ENCODE data around the gene SELENOP. TPM values are rescaled to one million over a fixed set of nuclear protein-coding genes. Genes with fewer than 3 reads are reported as not detected.

Gene SELENOP
- polyA plus RNA-seq, 1 donor from 2014 or later, result 5.0 TPM

DNA sequence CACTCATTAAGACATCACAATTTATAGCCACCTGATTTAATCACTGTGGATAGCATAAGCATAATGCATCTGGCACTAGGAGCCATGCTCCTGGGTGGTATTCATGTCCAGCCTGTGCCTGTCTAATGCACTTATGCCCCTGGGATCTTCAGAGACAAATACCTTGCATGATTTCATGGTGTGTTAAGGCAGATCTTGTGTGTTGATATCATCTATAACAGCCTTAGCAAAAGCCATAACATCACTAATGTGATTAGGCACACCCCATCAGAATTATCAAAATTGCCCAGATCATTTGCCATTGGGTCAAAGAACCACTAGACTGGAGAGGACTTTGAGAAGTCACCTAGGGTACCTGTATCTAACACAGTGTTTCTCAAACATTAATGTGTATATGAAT, 43.7 kb upstream of the SELENOP start:
- no peak for TF ChIP-seq SMC3 (conservative IDR thresholded peaks at IDR 0.05; ENCODE audit: poor library complexity)
- TF ChIP-seq, protein P1, sequence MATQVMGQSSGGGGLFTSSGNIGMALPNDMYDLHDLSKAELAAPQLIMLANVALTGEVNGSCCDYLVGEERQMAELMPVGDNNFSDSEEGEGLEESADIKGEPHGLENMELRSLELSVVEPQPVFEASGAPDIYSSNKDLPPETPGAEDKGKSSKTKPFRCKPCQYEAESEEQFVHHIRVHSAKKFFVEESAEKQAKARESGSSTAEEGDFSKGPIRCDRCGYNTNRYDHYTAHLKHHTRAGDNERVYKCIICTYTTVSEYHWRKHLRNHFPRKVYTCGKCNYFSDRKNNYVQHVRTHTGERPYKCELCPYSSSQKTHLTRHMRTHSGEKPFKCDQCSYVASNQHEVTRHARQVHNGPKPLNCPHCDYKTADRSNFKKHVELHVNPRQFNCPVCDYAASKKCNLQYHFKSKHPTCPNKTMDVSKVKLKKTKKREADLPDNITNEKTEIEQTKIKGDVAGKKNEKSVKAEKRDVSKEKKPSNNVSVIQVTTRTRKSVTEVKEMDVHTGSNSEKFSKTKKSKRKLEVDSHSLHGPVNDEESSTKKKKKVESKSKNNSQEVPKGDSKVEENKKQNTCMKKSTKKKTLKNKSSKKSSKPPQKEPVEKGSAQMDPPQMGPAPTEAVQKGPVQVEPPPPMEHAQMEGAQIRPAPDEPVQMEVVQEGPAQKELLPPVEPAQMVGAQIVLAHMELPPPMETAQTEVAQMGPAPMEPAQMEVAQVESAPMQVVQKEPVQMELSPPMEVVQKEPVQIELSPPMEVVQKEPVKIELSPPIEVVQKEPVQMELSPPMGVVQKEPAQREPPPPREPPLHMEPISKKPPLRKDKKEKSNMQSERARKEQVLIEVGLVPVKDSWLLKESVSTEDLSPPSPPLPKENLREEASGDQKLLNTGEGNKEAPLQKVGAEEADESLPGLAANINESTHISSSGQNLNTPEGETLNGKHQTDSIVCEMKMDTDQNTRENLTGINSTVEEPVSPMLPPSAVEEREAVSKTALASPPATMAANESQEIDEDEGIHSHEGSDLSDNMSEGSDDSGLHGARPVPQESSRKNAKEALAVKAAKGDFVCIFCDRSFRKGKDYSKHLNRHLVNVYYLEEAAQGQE (IDR thresholded peaks at IDR 0.05; ENCODE audit: borderline replicate concordance), result no peak

GRCh38 chr5:42854795-42855194, 43.1 kb upstream of the SELENOP start:
- Histone ChIP-seq H3K4me2 (ENCODE audit: low read length) (no peak overlapping the region), H3K9ac (ENCODE audit: low read length) (no peak overlapping the region), H3K79me2 (replicated peaks; ENCODE audit: insufficient read depth, low read length) (no peaks in the 10 kb centered on the region), H3F3A (ENCODE audit: insufficient read depth, low read length, poor library complexity, severe bottlenecking) (no peaks in the 10 kb centered on the region), H3K9me2 (ENCODE audit: insufficient read depth, low read length) (no peaks in the 10 kb centered on the region), H3K27me3 (ENCODE audit: insufficient read depth, low read depth, low read length) (no peaks in the 10 kb centered on the region), H4K20me1 (ENCODE audit: insufficient read depth) (no peaks in the 10 kb centered on the region), H3K4me3 (ENCODE audit: low read length) (no peak overlapping the region), H3K9me3 (ENCODE audit: low read length) (no peaks in the 10 kb centered on the region), H2AFZ (ENCODE audit: low read depth, low read length) (no peak overlapping the region), H3K36me3 (ENCODE audit: insufficient read depth, low read length) (no peaks in the 10 kb centered on the region), H3K27ac (ENCODE audit: low read length) (no peak overlapping the region)
- TF ChIP-seq SMC3 (conservative IDR thresholded peaks at IDR 0.05; ENCODE audit: poor library complexity) (no peak), TAF1 (IDR thresholded peaks at IDR 0.05; ENCODE audit: low read depth) (no peak), MXI1 (conservative IDR thresholded peaks at IDR 0.05; ENCODE audit: poor library complexity, severe bottlenecking) (no peak), EZH2 (IDR thresholded peaks at IDR 0.05; ENCODE audit: borderline replicate concordance, insufficient read depth, low read length, poor library complexity, severe bottlenecking) (no peak), RAD21 (conservative IDR thresholded peaks at IDR 0.05) (no peak), EP300 (conservative IDR thresholded peaks at IDR 0.05; ENCODE audit: poor library complexity, severe bottlenecking) (no peak)
- TF ChIP-seq, protein P1 (IDR thresholded peaks at IDR 0.05; ENCODE audit: borderline replicate concordance), result no peak

More for the DNA sequence above, 43.7 kb upstream of the SELENOP start:
- Histone ChIP-seq H3K27ac (ENCODE audit: low read length) (no peak overlapping the region), H3K9me2 (ENCODE audit: insufficient read depth, low read length) (no peaks in the 10 kb centered on the region), H2AFZ (ENCODE audit: low read depth, low read length) (no peak overlapping the region), H3K4me3 (ENCODE audit: low read length) (no peak overlapping the region), H3K27me3 (ENCODE audit: insufficient read depth, low read depth, low read length) (no peaks in the 10 kb centered on the region), H3K79me2 (replicated peaks; ENCODE audit: insufficient read depth, low read length) (no peaks in the 10 kb centered on the region), H3K36me3 (ENCODE audit: insufficient read depth, low read length) (no peaks in the 10 kb centered on the region), H3F3A (ENCODE audit: insufficient read depth, low read length, poor library complexity, severe bottlenecking) (no peaks in the 10 kb centered on the region), H3K9ac (ENCODE audit: low read length) (no peak overlapping the region), H4K20me1 (ENCODE audit: insufficient read depth) (no peaks in the 10 kb centered on the region), H3K4me2 (ENCODE audit: low read length) (no peak overlapping the region), H3K9me3 (ENCODE audit: low read length) (no peaks in the 10 kb centered on the region)

Measured in neural cell (in vitro differentiated cells).